GM19324 (cell line): ENCODE data around the gene USP49.
A peak's percentile ranks its signal among the peaks of the same experiment; 100 is the strongest.
"Not testable (repeated sequence)": the region's sequence is repeated elsewhere in the genome, so short reads cannot be mapped to it uniquely, and the experiment has no call there.

Source experiments
- ATAC-seq: cut with Tn5 transposase; IDR thresholded peaks from one replicate; pipeline ENCODE4 v1.9.1; 2021; ENCODE audit warnings: mild to moderate bottlenecking, moderate library complexity; ENCODE audit not compliant: unreplicated experiment, low FRiP score

The USP49 gene

GRCh38 chr6:41895300-41896233 is at the start of gene USP49:
TSS of gene USP49 (minus strand) at chr6:41895375. CDS start at chr6:41806983, 88,392 bp downstream.
- ATAC-seq = peak; percentile 89

GRCh38 chr6:41943456-41943855 is 48.3 kb upstream of the USP49 start:
- ATAC-seq = no peak

GRCh38 chr6:41942882-41943281 is 47.7 kb upstream of the USP49 start:
- ATAC-seq = not testable (repeated sequence)

GRCh38 chr6:41942067-41942851 is 47.1 kb upstream of the USP49 start:
- ATAC-seq = no peak

- ATAC-seq = peak; percentile 90
Observed at GRCh38 chr6:41941280-41942066, 46.3 kb upstream of the USP49 start, which contains the start of gene CCND3. TSS of gene CCND3 (minus strand) at chr6:41941808. CDS start at chr6:41941649, 159 bp downstream.

- no peak for ATAC-seq
Observed at GRCh38 chr6:41940759-41941279, 45.6 kb upstream of the USP49 start.

- ATAC-seq = no peak
Observed at GRCh38 chr6:41939848-41940758, 44.9 kb upstream of the USP49 start.

GRCh38 chr6:41939176-41939847 is 44.1 kb upstream of the USP49 start:
- ATAC-seq = no peak

- ATAC-seq = no peak
Observed at GRCh38 chr6:41938590-41939175, 43.5 kb upstream of the USP49 start.

GRCh38 chr6:41937861-41938574 is 42.8 kb upstream of the USP49 start:
- ATAC-seq = no peak

GRCh38 chr6:41937472-41937860 is 42.3 kb upstream of the USP49 start:
- no peak for ATAC-seq

GRCh38 chr6:41936073-41936837 is 41.1 kb upstream of the USP49 start:
- no peak for ATAC-seq

GRCh38 chr6:41935685-41936072 is 40.5 kb upstream of the USP49 start:
- ATAC-seq = no peak

GRCh38 chr6:41935193-41935574 is 40.0 kb upstream of the USP49 start:
- no peak for ATAC-seq

- no peak for ATAC-seq
Observed at GRCh38 chr6:41934278-41935192, 39.4 kb upstream of the USP49 start.

GRCh38 chr6:41932378-41932777 is 37.2 kb upstream of the USP49 start:
- no peak for ATAC-seq
